Kidney epithelial cell (primary cell): Measurements from ENCODE around the gene TAF11L3. TPM values are rescaled to one million over a fixed set of nuclear protein-coding genes. Genes with fewer than 3 reads are reported as not detected.
"Not testable (repeated sequence)": the region's sequence is repeated elsewhere in the genome, so short reads cannot be mapped to it uniquely, and the experiment has no call there.

ENCODE experiments used
- DNase-seq: peaks from one replicate; pipeline ENCODE4 v3.0.0-alpha.2; 2010; ENCODE audit warnings: low read depth
- H3K27me3 ChIP-seq: 2 replicates; pipeline ENCODE4 v1.6.0; 2011; ENCODE audit warnings: low read length; ENCODE audit not compliant: control insufficient read depth, insufficient read depth
- H3K36me3 ChIP-seq: 2 replicates; pipeline ENCODE4 v1.5.1; 2011; ENCODE audit warnings: low read length; ENCODE audit not compliant: control insufficient read depth, insufficient read depth
- H3K4me3 ChIP-seq: 2 replicates; pipeline ENCODE4 v1.5.1; 2011; ENCODE audit warnings: low read depth, mild to moderate bottlenecking, control low read depth, low read length
- total RNA-seq: library from RNA; depleted of rRNA; stranded (reverse); fragments of >200 nt; gene quantifications from 2 replicates; pipeline ENCODE4 v1.2.3, GENCODE V29; 2015
- TF ChIP-seq, protein P1 (sequence below): IDR thresholded peaks from 2 replicates; pipeline ENCODE4 v1.5.1; 2011; ENCODE audit warnings: mild to moderate bottlenecking, moderate library complexity, low read length, control low read depth, inconsistent platforms; ENCODE audit not compliant: insufficient read depth, poor library complexity, severe bottlenecking

Gene TAF11L3
- total RNA-seq: not detected in 2 replicates

DNA sequence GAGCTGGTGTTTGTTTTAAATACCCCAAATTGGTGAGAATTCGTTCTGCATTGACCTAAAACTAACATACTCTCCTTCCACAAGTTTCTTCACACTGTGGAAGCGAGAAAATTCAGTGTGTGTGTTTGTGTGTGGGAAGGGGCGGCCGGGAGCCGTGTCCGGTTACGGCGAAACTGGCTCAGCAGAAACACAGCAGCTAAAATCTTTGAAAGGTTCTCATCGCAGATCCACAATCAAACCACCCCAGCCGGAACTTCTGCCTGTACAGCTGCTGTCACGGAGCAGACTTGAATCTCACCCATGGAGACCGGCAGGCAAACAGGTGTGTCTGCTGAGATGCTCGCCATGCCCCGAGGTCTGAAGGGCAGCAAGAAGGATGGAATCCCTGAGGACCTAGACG lies at the start of gene TAF11L3:
TSS of gene TAF11L3 (plus strand) at position 301 of the 400 bp plus-strand sequence.
- H3K36me3 ChIP-seq, DNase-seq, H3K27me3 ChIP-seq, H3K4me3 ChIP-seq: not testable (repeated sequence)

DNA sequence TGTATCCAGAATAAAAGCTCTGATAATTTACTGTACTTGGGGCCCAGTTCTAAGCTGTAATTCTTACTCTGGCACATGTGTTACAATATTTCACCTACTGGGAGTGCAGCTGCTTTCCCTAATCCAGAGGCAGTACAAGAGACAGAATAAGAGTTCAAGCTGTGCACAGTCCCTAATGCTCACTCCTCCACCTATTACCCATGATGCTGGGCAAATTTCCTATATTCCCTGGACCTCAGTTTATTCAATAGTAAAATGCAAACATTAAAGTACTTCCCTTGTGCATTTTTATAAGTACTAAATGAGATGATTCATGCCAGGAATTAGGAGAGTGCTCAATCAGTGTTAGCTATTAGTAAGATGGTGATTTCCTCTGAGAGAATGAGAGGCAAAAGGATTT lies 48.1 kb upstream of the TAF11L3 start:
- Histone ChIP-seq H3K27me3 (no peaks in the 10 kb centered on the region), H3K36me3 (no peaks in the 10 kb centered on the region), H3K4me3 (no peak overlapping the region)
- TF ChIP-seq, protein P1, sequence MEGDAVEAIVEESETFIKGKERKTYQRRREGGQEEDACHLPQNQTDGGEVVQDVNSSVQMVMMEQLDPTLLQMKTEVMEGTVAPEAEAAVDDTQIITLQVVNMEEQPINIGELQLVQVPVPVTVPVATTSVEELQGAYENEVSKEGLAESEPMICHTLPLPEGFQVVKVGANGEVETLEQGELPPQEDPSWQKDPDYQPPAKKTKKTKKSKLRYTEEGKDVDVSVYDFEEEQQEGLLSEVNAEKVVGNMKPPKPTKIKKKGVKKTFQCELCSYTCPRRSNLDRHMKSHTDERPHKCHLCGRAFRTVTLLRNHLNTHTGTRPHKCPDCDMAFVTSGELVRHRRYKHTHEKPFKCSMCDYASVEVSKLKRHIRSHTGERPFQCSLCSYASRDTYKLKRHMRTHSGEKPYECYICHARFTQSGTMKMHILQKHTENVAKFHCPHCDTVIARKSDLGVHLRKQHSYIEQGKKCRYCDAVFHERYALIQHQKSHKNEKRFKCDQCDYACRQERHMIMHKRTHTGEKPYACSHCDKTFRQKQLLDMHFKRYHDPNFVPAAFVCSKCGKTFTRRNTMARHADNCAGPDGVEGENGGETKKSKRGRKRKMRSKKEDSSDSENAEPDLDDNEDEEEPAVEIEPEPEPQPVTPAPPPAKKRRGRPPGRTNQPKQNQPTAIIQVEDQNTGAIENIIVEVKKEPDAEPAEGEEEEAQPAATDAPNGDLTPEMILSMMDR: no peak
- DNase-seq: no peak

DNA sequence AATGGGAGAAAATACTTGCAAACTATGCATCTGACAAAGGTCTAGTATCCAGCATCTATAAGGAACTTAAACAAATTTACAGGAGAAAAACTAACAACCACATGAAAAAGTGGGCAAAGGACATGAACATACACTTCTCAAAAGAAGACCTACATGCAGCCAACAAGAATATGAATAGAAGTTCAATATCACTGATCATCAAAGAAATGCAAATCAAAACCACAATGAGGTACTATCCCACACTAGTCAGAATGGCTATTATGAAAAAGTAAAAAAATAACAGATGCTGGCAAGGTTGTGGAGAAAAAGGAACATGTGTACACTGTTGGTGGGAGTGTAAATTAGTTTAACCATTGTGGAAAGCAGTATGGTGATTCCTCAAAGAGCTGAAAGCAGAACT lies 43.1 kb upstream of the TAF11L3 start:
- H3K4me3 ChIP-seq, DNase-seq: not testable (repeated sequence)

DNA sequence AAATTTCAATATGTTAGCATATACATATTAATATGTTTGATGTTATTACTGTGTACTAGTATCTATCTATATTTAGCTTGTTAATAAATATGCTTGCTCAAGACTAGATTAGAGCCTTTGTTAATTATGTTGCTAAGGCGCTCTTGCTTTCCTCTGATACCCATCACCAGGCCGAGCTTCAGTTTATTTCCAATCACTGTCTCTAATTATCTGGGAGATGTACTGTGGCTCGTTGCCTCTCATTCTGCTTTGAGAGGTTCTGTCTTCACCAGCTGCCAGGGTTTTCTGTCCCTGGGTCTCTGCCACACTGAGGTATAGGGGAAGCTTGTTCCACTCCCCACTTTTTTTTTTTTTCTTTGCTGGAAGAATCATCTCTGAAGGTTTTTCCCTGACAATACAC lies 41.1 kb upstream of the TAF11L3 start:
- TF ChIP-seq, protein P1: no peak
- H3K36me3 ChIP-seq: no peaks in the 10 kb centered on the region
- H3K27me3 ChIP-seq: no peaks in the 10 kb centered on the region
- H3K4me3 ChIP-seq: no peak overlapping the region
- no peak for DNase-seq

More for the DNA sequence above, 43.1 kb upstream of the TAF11L3 start:
- not testable (repeated sequence) for H3K27me3 ChIP-seq, H3K36me3 ChIP-seq

DNA sequence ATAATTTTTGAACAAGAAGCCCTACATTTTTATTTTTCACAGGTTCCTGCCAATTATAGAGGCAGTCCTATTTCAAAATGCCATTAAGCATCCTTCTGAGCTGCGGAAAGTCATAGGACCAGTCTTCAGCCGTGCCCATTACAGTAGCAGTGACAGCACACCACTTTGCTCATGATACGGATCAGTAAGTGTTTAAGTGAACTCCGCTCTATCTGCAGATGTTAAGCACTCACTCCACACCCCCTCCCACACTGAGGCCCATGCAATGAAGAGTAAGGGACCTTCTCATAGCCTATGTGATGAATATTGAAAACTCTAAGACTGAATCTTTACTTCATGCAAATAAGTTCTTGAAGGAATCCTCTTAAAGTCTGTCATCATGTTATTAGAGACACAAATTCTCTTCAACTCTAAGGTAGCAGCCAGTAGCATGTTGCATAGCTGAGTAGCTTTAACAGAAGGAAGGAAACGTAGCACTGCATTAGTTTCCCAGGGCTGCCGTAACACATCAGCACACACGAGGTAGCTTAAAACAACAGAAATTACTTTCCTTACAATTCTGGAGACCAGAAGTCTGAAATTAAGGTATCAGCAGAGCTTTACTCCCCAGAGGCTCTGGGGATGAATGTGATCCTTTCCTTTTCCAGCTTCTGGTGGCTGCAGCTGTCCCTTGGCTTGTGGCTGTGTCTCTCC lies 40.4 kb upstream of the TAF11L3 start:
- no peak for DNase-seq
- no peaks in the 10 kb centered on the region for H3K36me3 ChIP-seq

DNA sequence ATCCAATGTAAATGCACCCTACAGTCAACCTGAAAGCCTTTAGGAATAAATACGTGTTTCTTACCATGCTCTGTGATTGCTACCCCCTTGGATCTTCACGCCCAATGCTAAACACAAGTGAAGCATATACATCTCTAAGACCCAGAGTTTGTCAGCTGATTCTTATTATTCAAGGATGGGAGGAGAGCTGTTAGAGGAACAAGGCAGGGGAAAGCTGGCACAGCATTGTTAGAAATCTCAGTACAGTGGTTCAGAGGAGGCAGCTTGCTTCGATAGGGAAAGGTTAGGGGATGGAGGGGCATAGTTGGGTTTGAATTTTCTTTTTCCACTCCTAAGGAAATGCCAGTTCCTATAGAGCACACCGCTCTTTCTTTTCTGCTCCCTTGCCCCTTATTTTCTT lies 36.8 kb upstream of the TAF11L3 start:
- DNase-seq: no peak
- no peaks in the 10 kb centered on the region for H3K27me3 ChIP-seq
- TF ChIP-seq, protein P1: no peak
- H3K36me3 ChIP-seq: no peaks in the 10 kb centered on the region
- no peak overlapping the region for H3K4me3 ChIP-seq

More for the DNA sequence above, 40.4 kb upstream of the TAF11L3 start:
- Histone ChIP-seq H3K27me3 (no peaks in the 10 kb centered on the region), H3K4me3 (no peak overlapping the region)
- TF ChIP-seq, protein P1: no peak

DNA sequence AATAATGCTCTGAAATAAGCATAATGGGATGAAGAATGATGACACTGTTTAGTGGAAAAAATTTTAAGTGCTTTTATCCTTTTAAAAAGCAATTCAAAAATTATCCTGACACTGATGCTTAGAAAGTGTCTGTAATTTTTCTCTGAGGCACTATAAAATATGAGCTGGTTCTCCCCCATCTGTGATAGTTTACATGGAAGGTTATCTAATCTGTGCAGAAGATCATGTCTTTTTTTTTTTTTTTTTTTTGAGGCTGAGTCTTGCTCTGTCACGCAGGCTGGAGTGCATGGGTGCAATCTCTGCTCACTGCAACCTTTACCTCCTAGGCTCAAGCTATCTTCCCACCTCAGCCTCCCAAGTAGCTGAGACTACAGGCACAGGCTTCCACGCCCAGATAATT lies 35.4 kb upstream of the TAF11L3 start:
- no peak for DNase-seq
- no peaks in the 10 kb centered on the region for H3K27me3 ChIP-seq
- TF ChIP-seq, protein P1: no peak
- no peak overlapping the region for H3K4me3 ChIP-seq
- no peaks in the 10 kb centered on the region for H3K36me3 ChIP-seq

DNA sequence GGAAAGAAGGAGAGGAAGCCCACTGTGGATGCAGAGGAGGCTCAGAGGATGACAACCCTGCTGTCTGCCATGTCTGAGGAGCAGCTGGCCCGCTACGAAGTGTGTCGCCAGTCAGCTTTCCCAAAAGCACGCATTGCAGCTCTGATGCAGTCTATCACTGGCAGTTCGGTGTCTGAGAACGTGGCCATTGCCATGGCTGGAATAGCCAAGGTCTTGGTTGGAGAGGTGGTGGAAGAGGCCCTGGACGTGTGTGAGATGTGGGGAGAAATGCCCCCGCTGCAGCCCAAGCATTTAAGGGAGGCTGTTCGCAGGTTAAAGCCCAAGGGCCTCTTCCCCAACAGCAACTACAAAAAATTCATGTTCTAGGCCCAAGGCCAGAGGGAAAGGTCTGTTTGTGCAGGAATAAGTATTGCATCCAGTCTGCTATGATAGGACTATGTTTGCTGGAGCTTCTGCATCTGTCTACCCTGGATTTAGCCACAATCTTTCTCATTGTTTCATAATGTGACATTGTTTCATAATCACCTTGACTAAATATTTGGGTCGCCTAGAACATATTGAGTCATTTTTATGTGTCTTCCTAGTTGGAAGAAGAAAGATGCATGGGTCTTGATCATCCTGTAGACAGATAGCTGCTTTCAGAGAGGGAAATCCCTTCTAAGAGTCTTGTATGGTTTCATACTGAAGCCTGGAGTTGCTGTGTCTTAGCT lies 31.5 kb upstream of the TAF11L3 start:
- DNase-seq, H3K4me3 ChIP-seq, H3K36me3 ChIP-seq, H3K27me3 ChIP-seq: not testable (repeated sequence)
